Ovary (tissue), 3 donors: ENCODE results near the gene P2RY2.

Source experiments
- CTCF ChIP-seq, 3 donors: fragments of 450-650 bp in 2 of 3; fragments of 200-600 bp in 1 of 3; IDR thresholded peaks; one replicate each; pipeline versions ENCODE4 v1.5.1 to v1.8.0; 2016 to 2022; ENCODE audit warnings: antibody characterized with exemption in 3 of 3, mild to moderate bottlenecking in 1 of 3
- POLR2A ChIP-seq: fragments of 450-650 bp; IDR thresholded peaks from one replicate; pipeline ENCODE4 v1.6.1; 2017; ENCODE audit warnings: antibody characterized with exemption, mild to moderate bottlenecking, moderate library complexity
- donor health status: DM: no; HTN: no; CAD: no.

- no peak for TF ChIP-seq POLR2A
- no peak for TF ChIP-seq CTCF (IDR thresholded peaks at IDR 0.05)
These were observed 35.2 kb upstream of the P2RY2 start for GRCh38 chr11:73182824-73183321.
